Thoracic aorta (tissue), 2 donors: Measurements from ENCODE around the gene ARHGEF11. TPM values are rescaled to one million over a fixed set of nuclear protein-coding genes. Genes with fewer than 3 reads are reported as not detected.

Source experiments
- ATAC-seq: fragments of 150-250 bp; one replicate; pipeline ENCODE4 v1.8.0; 2017; ENCODE audit warnings: low read depth; ENCODE audit not compliant: insufficient number of reproducible peaks, low FRiP score
- DNase-seq: peaks from one replicate; pipeline ENCODE4 v3.0.0-alpha.2; 2020; ENCODE audit warnings: low spot score
- H3K27ac ChIP-seq, 2 donors: fragments of 200-600 bp; sonication (generic); 1 replicate in 1 of 2; 2 replicates in 1 of 2; pipeline ENCODE4 v1.5.1; 2016; ENCODE audit warnings: mild to moderate bottlenecking in 2 of 2, moderate library complexity in 2 of 2
- H3K27me3 ChIP-seq: fragments of 200-600 bp; sonication (generic); replicated peaks from 2 replicates; pipeline ENCODE4 v1.6.0; 2016; ENCODE audit warnings: mild to moderate bottlenecking; ENCODE audit not compliant: insufficient read depth
- H3K36me3 ChIP-seq: fragments of 200-600 bp; sonication (generic); one replicate; pipeline ENCODE4 v1.5.1; 2016
- H3K4me1 ChIP-seq, 2 donors: fragments of 200-600 bp; sonication (generic); 1 replicate in 1 of 2; 2 replicates in 1 of 2; pipeline versions ENCODE4 v1.5.1 to v1.6.0; 2016; ENCODE audit warnings: low read depth in 2 of 2, mild to moderate bottlenecking in 1 of 2; ENCODE audit not compliant: control insufficient read depth in 1 of 2
- H3K4me3 ChIP-seq: fragments of 200-600 bp; sonication (generic); 2 replicates; pipeline ENCODE4 v1.5.1; 2016; ENCODE audit warnings: mild to moderate bottlenecking
- H3K9me3 ChIP-seq: fragments of 200-600 bp; sonication (generic); 2 replicates; pipeline ENCODE4 v1.5.1; 2016
- CTCF ChIP-seq: fragments of 200-600 bp; sonication (generic); IDR thresholded peaks from one replicate; pipeline ENCODE4 v1.5.1; 2019; ENCODE audit warnings: antibody characterized with exemption
- total RNA-seq, 2 donors: library from RNA; depleted of rRNA; stranded (reverse); fragments of >200 nt; gene quantifications; one replicate each; pipeline versions ENCODE4 v1.1.0 to v1.2.3, GENCODE V29; 2016

The ARHGEF11 gene
- 10 to 100 TPM; 40.3 to 40.6 TPM for total RNA-seq

GRCh38 chr1:157045250-157046218 is at the start of gene ARHGEF11:
Gene ARHGEF11 (minus strand): TSS chr1:157045742. CDS start chr1:157044330, 1,412 bp downstream.
- Histone ChIP-seq H3K4me1 (peaks cover 32 to 36% of the 10 kb centered on the region in 2 donors), H3K27me3 (no peaks in the 10 kb centered on the region), H3K9me3 (no peaks in the 10 kb centered on the region), H3K36me3 (no peaks in the 10 kb centered on the region), H3K27ac (peak within 1 kb of the TSS; percentile 90 to 95), H3K4me3 (peak within 1 kb of the TSS; percentile 91)
- no peak for TF ChIP-seq CTCF
- DNase-seq (peak; percentile 71), ATAC-seq (peak; percentile 94)

- Histone ChIP-seq H3K4me1 (peaks cover 0 to 3% of the 10 kb centered on the region in 2 donors), H3K9me3 (no peaks in the 10 kb centered on the region), H3K4me3 (no peak overlapping the region), H3K27ac (no peak overlapping the region), H3K36me3 (no peaks in the 10 kb centered on the region), H3K27me3 (no peaks in the 10 kb centered on the region)
- no peak for ATAC-seq
- no peak for TF ChIP-seq CTCF
- DNase-seq: no peak
These were observed 49.5 kb upstream of the ARHGEF11 start for GRCh38 chr1:157095091-157095490.

GRCh38 chr1:157092831-157093230 is 47.3 kb upstream of the ARHGEF11 start:
- no peak overlapping the region for H3K27ac ChIP-seq
- no peak for ATAC-seq
- H3K4me1 ChIP-seq: peaks cover 0 to 3% of the 10 kb centered on the region in 2 donors
- H3K27me3 ChIP-seq: no peaks in the 10 kb centered on the region
- no peaks in the 10 kb centered on the region for H3K36me3 ChIP-seq
- no peak for DNase-seq
- H3K9me3 ChIP-seq: no peaks in the 10 kb centered on the region
- no peak overlapping the region for H3K4me3 ChIP-seq
- TF ChIP-seq CTCF: no peak

- no peak for ATAC-seq
- Histone ChIP-seq H3K9me3 (no peaks in the 10 kb centered on the region), H3K4me1 (peaks cover 0 to 3% of the 10 kb centered on the region in 2 donors), H3K36me3 (no peaks in the 10 kb centered on the region), H3K27me3 (no peaks in the 10 kb centered on the region), H3K27ac (no peak overlapping the region), H3K4me3 (no peak overlapping the region)
- DNase-seq: no peak
- TF ChIP-seq CTCF: no peak
These were observed 46.2 kb upstream of the ARHGEF11 start for GRCh38 chr1:157091668-157092273.

- no peak for DNase-seq
- no peak for ATAC-seq
- no peak for TF ChIP-seq CTCF
- Histone ChIP-seq H3K27ac (no peak overlapping the region), H3K36me3 (no peaks in the 10 kb centered on the region), H3K27me3 (no peaks in the 10 kb centered on the region), H3K9me3 (no peaks in the 10 kb centered on the region), H3K4me3 (no peak overlapping the region), H3K4me1 (peaks cover 0 to 3% of the 10 kb centered on the region in 2 donors)
These were observed 45.6 kb upstream of the ARHGEF11 start for GRCh38 chr1:157091186-157091585.
